Suppressor macrophage (primary cell): ENCODE results near the gene HNRNPDL.
"Not testable (repeated sequence)": the region's sequence is repeated elsewhere in the genome, so short reads cannot be mapped to it uniquely, and the experiment has no call there.

Experiments
- DNase-seq, 4 experiments: peaks; one replicate each; pipeline ENCODE4 v3.0.0-alpha.2; 2020 to 2022
- total RNA-seq, 17 experiments: gene quantifications; one replicate each; lab custom pipeline; 2026; ENCODE audit warnings: mixed read lengths in 6 of 17, inconsistent platforms in 3 of 17; lab: John Stamatoyannopoulos, UW

Gene HNRNPDL
- 63.4 to 253 (median 148) reads per million in 17 experiments for total RNA-seq

DNA sequence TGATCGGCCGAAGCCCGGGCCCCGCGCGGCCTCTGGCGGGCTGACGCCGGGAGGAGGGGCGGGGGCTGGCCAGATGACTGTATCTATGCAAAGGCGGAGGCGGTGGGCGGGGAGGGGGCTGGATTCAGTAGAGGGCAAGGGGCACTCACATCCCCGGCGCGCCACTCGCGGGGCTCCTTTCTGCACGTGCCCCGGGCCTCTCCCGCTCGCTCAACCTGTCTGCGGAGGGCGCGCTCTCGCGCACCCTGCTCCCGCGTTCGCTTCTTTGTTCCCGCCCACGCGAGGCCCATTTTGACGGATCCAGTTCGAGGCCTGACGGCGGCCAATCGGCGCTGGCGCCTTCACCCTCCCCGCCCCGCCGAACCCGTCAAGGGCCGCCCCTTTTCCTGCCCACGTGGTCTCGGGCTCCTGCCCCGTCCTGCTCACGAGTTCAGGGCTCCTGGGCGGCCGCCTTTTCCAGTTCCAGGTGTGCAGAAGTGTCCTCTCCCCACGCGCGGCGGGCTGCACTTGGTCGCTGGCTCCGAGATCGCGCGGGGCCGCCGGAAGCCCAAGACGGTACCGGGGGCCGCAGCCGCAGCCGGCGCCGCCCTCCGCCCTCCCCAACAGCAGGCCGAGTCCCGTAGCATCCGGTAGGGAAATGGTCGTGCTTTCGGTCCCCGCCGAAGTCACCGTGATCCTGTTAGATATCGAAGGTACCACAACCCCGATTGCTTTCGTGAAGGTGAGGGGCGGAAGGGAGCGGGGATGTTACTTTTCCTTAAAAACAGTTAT, at the start of gene HNRNPDL, which contains the start of gene ENOPH1:
Gene HNRNPDL (minus strand): TSS at position 270 of the 771 bp plus-strand sequence. CDS start 772 bp downstream, outside the sequence.
Gene ENOPH1 (plus strand): TSS at position 398 of the 771 bp plus-strand sequence. CDS start 240 bp downstream, at position 638.
- peak; percentile 98 to 100 (median 99) for DNase-seq

DNA sequence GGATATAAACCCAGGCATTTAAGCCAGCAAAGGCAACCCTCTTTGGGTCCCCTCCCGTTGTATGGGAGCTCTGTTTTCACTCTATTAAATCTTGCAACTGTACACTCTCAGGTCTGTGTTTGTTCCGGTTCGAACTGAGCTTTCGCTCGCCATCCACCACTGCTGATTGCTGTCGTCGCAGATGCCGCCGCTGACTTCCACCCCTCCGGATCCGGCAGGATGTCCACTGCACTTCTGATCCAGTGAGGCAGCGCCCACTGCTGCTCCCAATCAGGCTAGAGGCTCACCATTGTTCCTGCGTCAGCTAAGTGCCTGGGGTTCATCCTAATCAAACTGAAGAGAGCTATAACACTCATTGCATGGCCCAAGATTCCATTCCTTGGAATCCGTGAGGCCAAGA, 49.3 kb upstream of the HNRNPDL start:
- DNase-seq: no peak

DNA sequence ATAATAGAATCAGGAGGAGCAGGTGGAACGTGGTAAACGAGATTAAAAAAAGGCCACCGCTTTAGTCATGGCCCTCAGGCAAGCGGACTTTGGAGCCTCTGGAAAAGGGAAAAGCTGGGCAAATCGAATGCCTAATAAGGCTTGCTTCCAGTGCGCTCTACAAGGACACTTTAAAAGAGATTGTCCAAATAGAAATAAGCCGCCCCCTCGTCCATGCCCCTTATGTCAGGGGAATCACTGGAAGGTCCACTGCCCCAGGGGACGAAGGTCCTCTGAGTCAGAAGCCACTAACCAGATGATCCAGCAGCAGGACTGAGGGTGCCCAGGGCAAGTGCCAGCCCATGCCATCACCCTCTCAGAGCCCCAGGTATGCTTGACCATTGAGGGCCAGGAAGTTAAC, 47.2 kb upstream of the HNRNPDL start:
- not testable (repeated sequence) for DNase-seq

DNA sequence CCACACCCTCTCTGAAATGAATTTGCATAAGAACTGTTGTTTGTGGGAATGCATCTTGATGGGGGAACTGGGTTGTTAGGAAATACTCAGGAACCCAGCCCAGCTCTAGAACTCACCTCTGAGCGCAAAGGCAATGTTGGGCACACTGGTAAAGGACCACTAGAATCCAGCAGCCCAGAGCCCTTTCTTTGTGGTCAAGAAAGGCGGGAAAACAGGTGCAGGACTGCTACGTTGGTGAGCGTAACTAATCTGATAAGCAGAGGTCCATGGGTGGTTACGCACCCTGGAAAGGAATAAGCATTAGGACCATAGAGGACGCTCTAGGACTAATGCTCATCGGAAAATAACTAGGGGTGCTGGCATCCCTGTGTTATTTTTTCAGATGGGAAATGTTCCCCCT, 45.7 kb upstream of the HNRNPDL start:
- not testable (repeated sequence) for DNase-seq

DNA sequence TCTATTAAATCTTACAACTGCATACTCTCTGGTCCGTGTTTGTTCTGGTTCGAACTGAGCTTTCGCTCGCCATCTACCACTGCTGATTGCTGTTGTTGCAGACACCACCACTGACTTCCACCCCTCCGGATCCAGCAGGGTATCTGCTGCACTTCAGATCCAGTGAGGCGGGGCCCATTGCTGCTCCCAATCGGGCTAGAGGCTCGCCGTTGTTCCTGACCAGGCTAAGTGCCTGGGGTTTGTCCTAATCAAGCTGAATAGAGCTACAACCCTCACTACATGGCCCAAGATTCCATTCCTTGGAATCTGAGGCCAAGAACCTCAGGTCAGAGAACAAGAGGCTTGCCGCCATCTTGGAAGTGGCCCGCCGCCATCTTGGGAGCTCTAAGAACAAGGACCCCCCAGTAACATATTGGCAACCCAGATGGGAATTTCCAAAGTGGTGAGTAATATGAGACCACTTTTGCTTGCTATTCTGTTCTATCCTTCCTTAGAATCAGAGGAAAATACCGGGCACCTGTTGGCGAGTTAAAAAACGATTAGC, 43.4 kb upstream of the HNRNPDL start:
- no peak for DNase-seq

DNA sequence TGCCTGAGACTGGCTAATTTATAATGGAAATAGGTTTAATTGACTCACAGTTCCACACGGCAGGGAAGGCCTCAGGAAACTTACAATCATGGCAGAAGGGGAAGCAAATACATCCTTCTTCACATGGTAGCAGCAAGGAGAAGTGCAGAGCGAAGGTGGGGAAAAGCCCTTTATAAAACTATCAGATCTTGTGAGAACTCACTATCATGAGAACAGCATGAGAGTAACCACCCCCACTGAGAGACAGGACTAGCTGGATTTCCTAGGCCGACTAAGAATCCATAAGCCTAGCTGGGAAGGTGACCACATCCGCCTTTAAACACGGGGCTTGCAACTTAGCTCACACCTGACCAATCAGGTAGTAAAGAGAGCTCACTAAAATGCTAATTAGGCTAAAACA, 42.8 kb upstream of the HNRNPDL start:
- DNase-seq: peak; percentile 5 to 40 (median 28)

DNA sequence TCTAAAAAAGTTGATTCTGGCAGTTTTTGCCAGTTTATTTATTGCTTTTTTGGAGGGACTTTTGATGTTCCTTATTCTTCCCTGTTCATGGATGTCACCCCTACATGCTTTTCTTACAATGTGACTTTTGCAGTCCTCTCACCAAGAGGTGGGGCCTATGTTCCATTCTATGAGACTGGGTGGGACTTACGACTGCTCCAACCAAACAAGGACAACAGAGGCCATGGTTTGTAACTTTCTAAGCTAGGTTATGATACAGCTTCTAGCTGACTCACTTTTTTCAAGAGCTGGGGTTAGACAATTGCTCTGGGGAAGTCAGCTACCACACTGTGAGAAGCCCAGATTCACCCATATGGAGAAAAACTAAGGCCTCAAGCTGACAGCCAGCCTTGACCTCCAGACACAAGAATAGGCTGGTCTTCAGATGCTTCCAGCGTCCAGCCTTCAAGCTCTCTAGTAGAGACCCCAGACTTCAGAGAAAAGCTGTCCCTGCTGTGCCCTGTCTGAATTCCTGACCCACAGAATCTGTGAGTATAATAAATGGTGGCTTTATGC, 39.6 kb upstream of the HNRNPDL start:
- peak in 3 of 4 experiments; percentile 3 to 6 (median 4) for DNase-seq

DNA sequence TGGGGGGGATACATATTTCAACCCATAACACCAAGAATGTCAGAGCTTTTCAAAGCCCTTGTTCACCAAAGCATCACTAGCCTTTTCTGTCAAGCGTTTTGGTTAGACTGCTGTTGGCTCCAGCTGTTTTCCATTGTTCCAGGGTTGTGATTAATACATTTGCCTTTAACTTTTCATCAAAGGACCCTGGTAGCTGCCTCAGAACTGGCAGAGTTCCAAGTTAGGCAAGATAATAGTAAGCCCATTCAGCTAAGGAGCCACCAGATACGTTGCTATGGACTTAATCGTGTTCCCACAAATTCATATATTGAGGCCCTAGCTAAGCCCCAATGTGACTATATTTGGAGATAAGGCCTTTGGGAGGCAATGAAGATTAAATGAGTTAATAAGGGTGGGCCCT, 37.2 kb upstream of the HNRNPDL start:
- DNase-seq: no peak

DNA sequence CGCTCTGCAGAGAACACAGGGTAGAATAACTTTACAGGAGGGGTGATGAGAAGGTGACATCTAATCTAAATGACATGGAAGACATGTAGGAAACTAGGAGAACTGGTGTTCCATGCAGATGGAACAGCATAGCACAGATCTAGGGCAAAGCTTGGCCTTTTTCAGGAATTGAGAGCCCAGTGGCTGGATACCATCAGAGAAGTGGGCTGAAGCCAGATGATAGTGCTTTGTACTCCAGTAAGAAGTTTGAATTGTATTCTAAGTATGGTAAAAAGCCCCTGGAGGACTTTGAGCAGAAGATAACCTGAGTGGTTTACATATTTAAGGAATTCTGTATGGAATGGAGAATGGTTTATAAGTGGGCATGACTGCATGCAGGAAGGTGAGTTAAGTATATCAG, 33.0 kb upstream of the HNRNPDL start:
- DNase-seq: no peak

DNA sequence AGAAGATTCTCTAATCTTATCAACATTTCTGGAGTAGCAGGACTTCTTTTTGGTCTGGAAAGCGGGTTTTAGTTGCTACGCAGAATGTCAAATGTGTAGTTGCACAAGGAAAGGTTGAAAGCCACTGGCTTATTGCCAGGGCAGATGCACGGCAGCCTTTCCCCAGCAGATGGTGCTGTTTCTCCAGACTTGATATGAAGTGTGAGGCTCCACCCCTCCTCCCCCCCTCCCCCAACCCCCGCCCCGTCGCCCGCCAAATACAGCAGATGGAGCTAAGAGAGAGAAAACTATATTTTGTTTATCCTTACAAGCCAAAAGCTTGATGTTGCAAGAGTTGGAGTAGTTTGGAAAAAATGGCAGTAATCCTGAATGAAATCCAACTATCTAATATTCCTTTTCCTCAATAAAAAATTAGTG, 32.2 kb upstream of the HNRNPDL start:
- DNase-seq: peak; percentile 87 to 93 (median 90)

DNA sequence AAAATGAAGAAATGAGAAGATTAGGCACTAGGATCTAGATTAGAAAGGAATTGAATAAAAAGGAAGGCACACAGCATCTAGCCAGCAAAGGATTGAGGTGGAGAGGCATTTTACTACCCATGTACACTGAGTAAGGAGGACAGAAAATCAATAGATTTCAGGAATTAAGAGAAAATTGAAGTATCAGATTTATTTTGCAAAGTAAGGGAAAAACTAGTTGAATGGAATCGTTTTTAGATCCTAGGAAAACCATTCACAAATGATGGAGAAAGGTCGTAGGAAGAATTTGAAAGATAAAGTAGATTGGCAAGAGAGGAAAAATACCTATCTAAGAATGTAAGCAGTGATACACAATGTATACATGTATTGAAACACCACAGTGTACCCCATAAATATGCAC, 31.4 kb upstream of the HNRNPDL start:
- DNase-seq: no peak

DNA sequence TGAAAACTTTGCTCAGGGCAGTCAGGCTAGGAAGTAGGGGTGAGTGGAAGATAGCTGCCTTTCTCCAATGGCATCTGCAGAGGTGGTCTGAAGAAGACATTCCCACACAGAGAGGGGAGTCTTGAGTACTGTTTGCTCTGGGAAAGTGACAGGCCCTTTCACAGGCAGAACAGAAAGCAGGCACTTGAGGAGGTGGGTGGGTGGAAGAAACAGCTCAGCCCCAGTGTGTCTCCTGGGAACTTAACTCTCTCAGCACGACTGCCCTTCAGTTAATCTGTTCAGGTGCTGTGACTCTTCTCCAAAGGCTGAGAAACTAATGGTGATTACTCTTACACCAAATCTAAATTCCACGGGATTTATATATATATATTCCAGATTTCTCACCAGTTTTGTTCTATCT, 28.5 kb upstream of the HNRNPDL start:
- DNase-seq: no peak

DNA sequence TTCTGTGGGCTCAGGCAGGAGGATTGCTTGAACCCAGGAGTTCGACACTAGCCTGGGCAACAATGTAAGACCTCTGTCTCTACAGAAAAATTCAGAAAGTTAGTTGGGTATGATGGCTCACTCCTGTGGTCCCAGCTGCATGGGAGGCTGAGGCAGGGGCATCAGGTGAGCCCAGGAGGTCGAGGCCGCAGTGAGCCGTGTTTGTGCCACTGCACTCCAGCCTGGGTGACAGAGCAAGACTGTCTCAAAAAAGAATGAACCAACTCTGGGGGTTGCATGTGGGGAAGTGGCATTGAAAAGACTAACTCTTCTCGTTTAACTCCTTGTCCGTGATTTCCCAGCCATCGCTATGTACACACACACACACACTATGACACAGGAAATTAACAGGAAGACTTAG, 27.0 kb upstream of the HNRNPDL start:
- DNase-seq: no peak

DNA sequence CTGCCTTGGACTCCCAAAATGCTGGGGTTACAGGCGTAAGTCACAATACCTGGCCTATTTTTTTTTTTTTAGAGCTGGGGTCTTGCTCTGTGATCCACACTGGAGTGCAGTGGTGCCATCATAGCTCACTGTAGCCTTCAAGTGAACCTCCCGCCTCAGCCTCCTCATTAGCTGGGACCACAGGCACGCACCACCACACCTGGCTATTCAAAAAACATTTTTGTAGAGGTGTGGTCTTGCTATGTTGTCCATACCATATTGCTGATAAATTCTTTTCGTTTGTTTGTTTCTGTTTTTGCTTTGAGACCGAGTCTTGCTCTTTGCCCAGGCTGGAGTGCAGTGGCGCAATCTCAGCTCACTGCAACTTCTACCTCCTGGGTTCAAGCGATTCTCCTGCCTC, 21.8 kb upstream of the HNRNPDL start:
- DNase-seq: no peak

DNA sequence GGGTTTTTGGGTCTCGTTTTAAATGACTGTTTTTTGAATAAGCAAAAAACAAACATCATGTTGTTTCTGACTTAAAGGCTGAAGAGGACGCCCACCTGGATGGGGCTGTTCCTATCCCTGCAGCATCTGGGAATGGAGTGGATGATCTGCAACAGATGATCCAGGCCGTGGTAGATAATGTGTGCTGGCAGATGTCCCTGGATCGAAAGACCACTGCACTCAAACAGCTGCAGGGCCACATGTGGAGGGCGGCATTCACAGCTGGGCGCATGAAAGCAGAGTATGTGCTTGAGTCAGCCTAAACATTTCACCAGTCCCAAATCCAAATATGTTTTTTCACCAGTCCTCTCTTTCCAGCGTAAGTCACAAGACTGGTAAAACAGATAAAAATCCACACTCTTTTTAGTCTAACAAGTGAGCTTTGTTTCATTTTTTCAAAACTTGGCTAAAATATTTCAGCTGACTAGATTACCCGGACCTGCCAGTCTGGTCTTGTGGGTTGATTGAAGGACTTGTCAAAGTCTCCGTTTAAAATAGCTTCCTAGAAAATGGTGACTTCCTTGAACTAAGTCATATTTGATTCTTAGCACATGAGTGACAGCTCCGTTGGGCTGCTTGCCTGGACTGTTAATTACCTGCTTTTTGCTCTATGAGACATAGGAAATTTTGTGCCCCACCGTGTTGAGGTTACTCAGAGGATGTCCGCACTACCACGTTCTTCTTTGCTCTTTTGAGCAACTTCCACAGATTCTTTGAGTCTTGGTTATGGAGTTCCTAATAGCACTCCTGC, 20.9 kb upstream of the HNRNPDL start:
- DNase-seq: no peak

DNA sequence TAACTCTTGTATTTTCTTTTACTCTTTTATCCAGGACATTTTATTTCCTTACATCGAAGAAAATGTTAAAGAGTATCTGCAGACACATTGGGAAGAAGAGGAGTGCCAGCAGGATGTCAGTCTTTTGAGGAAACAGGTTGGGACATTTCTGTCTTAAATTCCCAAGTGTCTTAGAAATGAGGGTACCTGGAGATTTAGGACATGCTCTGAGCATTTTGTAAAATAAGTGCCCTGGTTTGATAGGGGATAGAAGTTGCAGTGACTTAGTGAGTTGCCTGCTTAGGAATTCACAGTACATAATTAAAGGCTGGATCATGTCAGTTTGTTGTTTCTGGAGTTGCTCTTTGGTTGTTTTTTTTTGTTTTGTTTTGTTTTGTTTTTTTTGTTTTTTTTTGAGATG, 17.6 kb upstream of the HNRNPDL start:
- DNase-seq: no peak

DNA sequence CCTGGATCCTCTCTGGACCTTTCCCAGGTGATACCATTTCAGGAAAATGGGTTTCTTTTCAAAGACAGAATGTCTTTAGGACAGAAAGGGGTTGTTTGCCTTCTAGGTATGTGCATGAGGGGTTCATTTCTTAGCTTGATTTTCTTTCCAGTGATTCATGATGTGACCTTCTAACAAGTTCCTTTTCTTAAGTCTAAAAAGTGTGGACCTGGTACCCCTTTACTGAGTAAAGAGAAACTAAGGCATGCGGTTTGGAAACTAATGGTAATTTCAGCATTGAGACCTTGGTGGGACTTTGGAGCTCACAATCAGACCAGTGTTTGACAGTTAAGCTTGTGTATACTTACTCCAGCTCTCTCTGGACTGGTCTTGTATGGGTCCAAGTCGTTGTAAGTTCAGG, 8.8 kb upstream of the HNRNPDL start:
- no peak for DNase-seq

DNA sequence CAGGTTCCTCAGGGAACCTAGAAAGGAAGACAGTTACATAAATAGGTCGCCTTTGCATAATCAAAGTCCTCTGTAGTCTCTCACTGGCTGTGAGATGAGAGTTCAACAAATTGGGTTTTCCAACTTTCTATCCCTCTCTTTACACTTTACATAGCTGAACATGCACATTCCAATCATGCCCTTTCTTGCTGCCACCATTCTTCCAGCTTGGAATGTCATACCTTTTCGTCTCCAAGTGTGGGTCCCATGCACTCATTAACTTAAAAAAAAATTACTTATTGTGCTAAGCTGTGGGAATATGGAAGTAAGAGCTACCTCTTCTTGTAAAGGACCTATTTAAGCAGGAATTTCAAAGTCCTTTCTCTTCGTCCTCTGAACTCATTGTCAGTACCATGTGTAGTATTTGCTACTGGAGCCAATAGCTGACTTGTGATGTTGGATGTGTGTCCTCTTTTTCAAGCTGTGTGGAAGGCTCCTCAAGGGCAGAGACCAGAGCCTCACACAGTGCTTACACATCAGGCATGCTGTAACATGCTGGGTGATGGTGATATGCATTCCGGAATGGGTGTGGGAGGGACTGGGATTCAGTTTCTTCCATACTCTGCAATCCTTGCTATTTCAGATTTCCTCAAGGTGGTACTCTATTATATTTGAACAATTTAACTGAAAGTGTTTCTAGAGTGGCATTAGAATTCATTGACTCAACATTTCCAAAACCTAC, 7.2 kb upstream of the HNRNPDL start:
- no peak for DNase-seq

DNA sequence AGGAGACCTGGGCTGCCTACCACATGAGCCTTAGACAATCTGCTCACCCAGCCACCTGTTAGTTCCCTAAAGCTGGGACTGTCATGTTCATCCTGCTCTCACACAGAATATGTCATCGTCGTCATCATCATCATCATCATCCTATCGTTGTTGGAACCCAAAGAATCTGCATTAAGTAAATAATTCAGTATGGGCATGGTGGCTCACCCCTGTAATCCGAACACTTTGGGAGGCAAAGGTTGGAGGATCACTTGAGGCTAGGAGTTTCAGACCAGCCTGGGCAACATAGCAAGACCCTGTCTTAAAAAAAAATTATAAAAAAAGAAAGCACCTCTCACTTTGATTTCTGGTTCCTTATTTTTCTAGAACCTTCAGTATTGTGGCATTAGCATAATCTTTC, 6.5 kb upstream of the HNRNPDL start:
- no peak for DNase-seq

DNA sequence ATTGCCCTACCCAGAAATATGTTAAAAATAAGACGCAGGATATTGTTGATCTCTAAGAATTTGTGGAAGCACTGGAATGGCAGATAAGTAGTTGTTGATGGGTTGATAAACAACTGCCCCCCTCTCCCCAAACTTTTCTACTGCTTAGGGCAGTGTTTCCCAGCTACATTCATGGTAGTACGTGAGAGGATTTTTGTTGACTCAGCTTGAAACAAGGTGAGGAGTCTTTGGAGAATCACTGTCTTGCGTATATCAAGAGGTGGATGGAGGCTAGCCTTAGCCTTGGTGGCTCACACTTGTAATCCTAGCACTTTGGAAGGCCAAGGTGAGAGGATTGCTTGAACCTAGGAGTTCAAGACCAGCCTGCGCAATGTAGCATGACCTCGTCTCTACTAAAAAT, 5.9 kb upstream of the HNRNPDL start:
- no peak for DNase-seq

DNA sequence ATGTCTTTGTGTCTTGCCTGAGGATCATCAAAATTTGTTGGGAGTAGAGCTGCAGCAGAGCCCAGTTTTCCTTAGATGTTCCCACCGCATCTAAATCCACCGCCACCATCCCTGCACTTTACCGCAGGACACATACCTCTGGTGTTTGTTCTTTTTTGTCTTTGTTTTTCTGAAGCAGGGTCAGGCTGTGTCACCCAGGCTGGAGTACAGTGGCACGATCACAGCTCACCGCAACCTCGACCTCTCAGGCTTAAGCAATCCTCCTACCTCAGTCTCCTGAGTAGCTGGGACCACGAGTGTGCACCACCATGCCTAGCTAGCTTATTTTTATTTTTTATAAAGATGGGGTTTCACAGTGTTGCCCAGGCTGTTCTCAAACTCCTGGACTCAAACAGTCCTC, 4.7 kb upstream of the HNRNPDL start:
- no peak for DNase-seq

DNA sequence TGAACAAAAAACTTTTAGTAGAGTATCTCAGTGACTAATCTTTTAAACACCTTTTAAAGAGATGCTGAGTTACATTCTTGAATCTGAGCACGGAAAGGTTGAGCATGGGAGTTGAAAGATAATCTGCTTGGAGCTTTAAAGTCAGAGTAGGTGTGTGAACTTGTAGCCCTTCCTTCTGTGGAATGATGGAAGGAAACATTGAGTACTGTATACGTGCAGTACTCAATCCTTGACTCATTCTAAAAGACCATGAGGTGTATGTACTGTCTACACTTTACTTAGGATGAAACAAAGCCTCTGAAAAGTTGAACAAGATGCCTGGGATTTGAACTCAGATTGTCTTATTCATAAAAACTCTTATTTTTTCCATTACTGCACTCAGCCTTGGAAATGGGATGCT, 3.5 kb upstream of the HNRNPDL start:
- DNase-seq: no peak
